Liver (tissue), 9 donors: ENCODE results near the gene KATNAL2. TPM values are rescaled to one million over a fixed set of nuclear protein-coding genes. Genes with fewer than 3 reads are reported as not detected.

Experiments used
- DNase-seq: peaks from one replicate; pipeline ENCODE4 v3.0.0-alpha.2; 2017; ENCODE audit warnings: low spot score
- H3K27ac ChIP-seq, 2 donors: one replicate each; pipeline ENCODE4 v1.7.0; 2013; ENCODE audit warnings: inconsistent platforms in 2 of 2, low read length in 2 of 2, control low read depth in 1 of 2, low read depth in 1 of 2, mild to moderate bottlenecking in 1 of 2
- H3K27me3 ChIP-seq, 4 donors: one replicate each; pipeline versions ENCODE4 v1.6.1 to v1.7.0; 2013; ENCODE audit warnings: low read length in 3 of 4, inconsistent platforms in 1 of 4, mild to moderate bottlenecking in 1 of 4, moderate library complexity in 1 of 4; ENCODE audit not compliant: control insufficient read depth in 4 of 4, insufficient read depth in 4 of 4
- H3K36me3 ChIP-seq, 4 donors: one replicate each; pipeline versions ENCODE4 v1.6.1 to v1.7.0; 2013; ENCODE audit warnings: low read length in 3 of 4, mild to moderate bottlenecking in 3 of 4, low read depth in 1 of 4, moderate library complexity in 1 of 4; ENCODE audit not compliant: control insufficient read depth in 4 of 4, insufficient read depth in 3 of 4
- H3K4me1 ChIP-seq, 4 donors: one replicate each; pipeline versions ENCODE4 v1.6.1 to v1.7.0; 2013; ENCODE audit warnings: low read length in 3 of 4, mild to moderate bottlenecking in 3 of 4, moderate library complexity in 1 of 4; ENCODE audit not compliant: control insufficient read depth in 4 of 4, insufficient read depth in 4 of 4
- H3K4me3 ChIP-seq, 3 donors: one replicate each; pipeline versions ENCODE4 v1.6.1 to v1.7.0; 2013; ENCODE audit warnings: low read length in 3 of 3, control low read depth in 1 of 3, low read depth in 1 of 3, mild to moderate bottlenecking in 1 of 3
- H3K9ac ChIP-seq, 2 donors: one replicate each; pipeline ENCODE4 v1.7.0; 2013; ENCODE audit warnings: low read length in 2 of 2, mild to moderate bottlenecking in 2 of 2, moderate library complexity in 2 of 2, control low read depth in 1 of 2, low read depth in 1 of 2
- H3K9me3 ChIP-seq, 4 donors: one replicate each; pipeline versions ENCODE4 v1.6.1 to v1.7.0; 2013; ENCODE audit warnings: low read length in 3 of 4; ENCODE audit not compliant: control insufficient read depth in 4 of 4
- ATF3 ChIP-seq: IDR thresholded peaks from 2 replicates; pipeline ENCODE4 v1.6.1; 2016; ENCODE audit warnings: antibody characterized with exemption
- EGR1 ChIP-seq, 2 donors: IDR thresholded peaks; 2 replicates each; pipeline ENCODE4 v1.6.1; 2016 to 2018; ENCODE audit warnings: antibody characterized with exemption in 2 of 2, low read depth in 2 of 2
- FOXA1 ChIP-seq: IDR thresholded peaks from 2 replicates; pipeline ENCODE4 v1.6.1; 2016; ENCODE audit warnings: antibody characterized with exemption
- FOXA2 ChIP-seq: IDR thresholded peaks from 2 replicates; pipeline ENCODE4 v1.6.1; 2016; ENCODE audit warnings: antibody characterized with exemption
- GABPA ChIP-seq, 2 donors: IDR thresholded peaks in 1 of 2; conservative IDR thresholded peaks in 1 of 2; 2 replicates each; pipeline ENCODE4 v1.6.1; 2016; ENCODE audit warnings: antibody characterized with exemption in 2 of 2, mild to moderate bottlenecking in 1 of 2, moderate library complexity in 1 of 2
- HNF4A ChIP-seq, 2 donors: conservative IDR thresholded peaks; 2 replicates each; pipeline ENCODE4 v1.6.1; 2016; ENCODE audit warnings: antibody characterized with exemption in 2 of 2, mild to moderate bottlenecking in 2 of 2
- HNF4G ChIP-seq: IDR thresholded peaks from 2 replicates; pipeline ENCODE4 v1.6.1; 2016; ENCODE audit warnings: antibody characterized with exemption
- JUND ChIP-seq, 2 donors: IDR thresholded peaks; 2 replicates each; pipeline ENCODE4 v1.6.1; 2016; ENCODE audit warnings: antibody characterized with exemption in 2 of 2
- RAD21 ChIP-seq, 2 donors: IDR thresholded peaks; 2 replicates each; pipeline ENCODE4 v1.6.1; 2016; ENCODE audit warnings: antibody characterized with exemption in 2 of 2, mild to moderate bottlenecking in 2 of 2
- REST ChIP-seq: IDR thresholded peaks from 2 replicates; pipeline ENCODE4 v1.6.1; 2016; ENCODE audit warnings: antibody characterized with exemption, mild to moderate bottlenecking
- RXRA ChIP-seq, 2 donors: IDR thresholded peaks; 2 replicates each; pipeline ENCODE4 v1.6.1; 2017 to 2018; ENCODE audit warnings: antibody characterized with exemption in 2 of 2, mild to moderate bottlenecking in 1 of 2
- YY1 ChIP-seq: IDR thresholded peaks from 2 replicates; pipeline ENCODE4 v1.6.1; 2016; ENCODE audit warnings: antibody characterized with exemption, mild to moderate bottlenecking
- WGBS: extraction: QIAGEN DNeasy Blood & Tissue Kit; methylation state at CpG from one replicate; pipeline ENCODE4 v1.1.7; 2013; 5-methylcytosine and 5-hydroxymethylcytosine counted together
- polyA plus RNA-seq, 2 donors: library from polyadenylated mRNA; stranded (reverse) in 1 of 2; unstranded in 1 of 2; fragments of 200-250 nt in 1 of 2; fragments of >200 nt in 1 of 2; fragmentation: Nextera tagmentation in 1 of 2; extraction: Ambion mirVana in 1 of 2; gene quantifications; one replicate each; pipeline versions ENCODE4 v1.2.1 to v1.2.3, GENCODE V29; 2013 to 2015
- total RNA-seq, 2 donors: library from RNA; depleted of rRNA; stranded (reverse); fragments of >200 nt; gene quantifications; one replicate each; pipeline ENCODE4 v1.2.3, GENCODE V29; 2014
- TF ChIP-seq, protein P1 (sequence below): IDR thresholded peaks from 2 replicates; pipeline ENCODE4 v1.6.1; 2016; ENCODE audit warnings: antibody characterized with exemption
- donor health status: healthy.
- donor health status: healthy.
- donor health status: healthy.
- donor health status: healthy.
- donor health status: healthy.

Gene KATNAL2
- total and polyA plus RNA-seq, 4 donors: 0.42 to 4.8 (median 1.5) TPM

DNA sequence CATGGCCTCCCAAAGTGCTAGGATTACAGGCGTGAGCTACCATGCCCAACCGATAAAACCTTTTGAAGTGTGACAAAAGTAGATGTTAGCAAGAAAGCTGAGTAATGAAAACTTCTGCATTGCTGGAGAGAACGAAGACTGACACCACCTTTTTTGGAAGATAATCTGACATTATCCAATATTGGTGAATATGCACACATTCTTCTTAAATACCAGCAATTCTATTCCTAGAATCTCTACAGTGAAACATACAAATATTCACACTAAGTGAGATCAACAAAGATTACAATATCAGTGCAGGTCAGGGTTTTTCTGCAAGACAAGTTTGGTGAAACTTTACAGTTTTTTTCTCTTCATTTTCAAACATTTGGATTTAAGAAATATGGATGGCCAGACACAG, 7.9 kb upstream of the KATNAL2 start:
- H3K4me1 ChIP-seq: peaks cover 0 to 6% (median 0%) of the 10 kb centered on the region in 4 donors
- WGBS: 98% methylated on average over 3 of the region's 3 CpGs
- no peaks in the 10 kb centered on the region for H3K36me3 ChIP-seq
- no peak for DNase-seq
- TF ChIP-seq YY1 (no peak), FOXA1 (no peak), RAD21 (IDR thresholded peaks at IDR 0.05) (no peak)
- H3K9ac ChIP-seq: no peak overlapping the region
- H3K9me3 ChIP-seq: no peaks in the 10 kb centered on the region
- H3K27ac ChIP-seq: no peak overlapping the region
- no peak overlapping the region for H3K4me3 ChIP-seq
- no peaks in the 10 kb centered on the region for H3K27me3 ChIP-seq

DNA sequence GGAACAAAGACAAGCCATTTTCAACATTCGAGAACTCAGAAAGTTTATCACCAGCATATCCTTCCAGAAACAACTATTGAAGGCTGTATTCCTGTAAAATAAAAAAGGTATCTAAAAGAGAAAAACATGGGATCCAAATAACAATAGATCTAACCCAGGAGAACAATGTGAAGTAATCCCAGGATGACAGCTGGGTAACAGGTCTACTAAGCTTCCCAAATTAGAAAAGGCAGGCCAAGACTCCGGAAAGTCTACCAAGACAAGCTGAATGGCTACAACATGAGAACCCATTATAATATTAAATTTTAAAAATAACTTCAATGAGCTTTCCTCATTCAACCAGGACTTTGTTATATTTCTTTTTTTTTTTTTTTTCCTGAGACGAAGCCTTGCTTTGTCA, 6.5 kb upstream of the KATNAL2 start:
- TF ChIP-seq JUND (IDR thresholded peaks at IDR 0.05) (no peak), RXRA (IDR thresholded peaks at IDR 0.05) (no peak), GABPA (IDR thresholded peaks at IDR 0.05 in 1 of 2, conservative IDR thresholded peaks at IDR 0.05 in 1 of 2) (no peak), FOXA2 (no peak), EGR1 (IDR thresholded peaks at IDR 0.05; ENCODE audit: low read depth in 2 of 2) (no peak), RAD21 (IDR thresholded peaks at IDR 0.05) (no peak), ATF3 (no peak), REST (no peak), HNF4A (conservative IDR thresholded peaks at IDR 0.05) (no peak), HNF4G (no peak)
- TF ChIP-seq, protein P1, sequence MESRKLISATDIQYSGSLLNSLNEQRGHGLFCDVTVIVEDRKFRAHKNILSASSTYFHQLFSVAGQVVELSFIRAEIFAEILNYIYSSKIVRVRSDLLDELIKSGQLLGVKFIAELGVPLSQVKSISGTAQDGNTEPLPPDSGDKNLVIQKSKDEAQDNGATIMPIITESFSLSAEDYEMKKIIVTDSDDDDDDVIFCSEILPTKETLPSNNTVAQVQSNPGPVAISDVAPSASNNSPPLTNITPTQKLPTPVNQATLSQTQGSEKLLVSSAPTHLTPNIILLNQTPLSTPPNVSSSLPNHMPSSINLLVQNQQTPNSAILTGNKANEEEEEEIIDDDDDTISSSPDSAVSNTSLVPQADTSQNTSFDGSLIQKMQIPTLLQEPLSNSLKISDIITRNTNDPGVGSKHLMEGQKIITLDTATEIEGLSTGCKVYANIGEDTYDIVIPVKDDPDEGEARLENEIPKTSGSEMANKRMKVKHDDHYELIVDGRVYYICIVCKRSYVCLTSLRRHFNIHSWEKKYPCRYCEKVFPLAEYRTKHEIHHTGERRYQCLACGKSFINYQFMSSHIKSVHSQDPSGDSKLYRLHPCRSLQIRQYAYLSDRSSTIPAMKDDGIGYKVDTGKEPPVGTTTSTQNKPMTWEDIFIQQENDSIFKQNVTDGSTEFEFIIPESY: no peak
- DNase-seq: no peak
- Histone ChIP-seq H3K27me3 (no peaks in the 10 kb centered on the region), H3K9ac (no peak overlapping the region), H3K36me3 (no peaks in the 10 kb centered on the region), H3K9me3 (no peaks in the 10 kb centered on the region), H3K4me1 (peaks cover 0 to 7% (median 2%) of the 10 kb centered on the region in 4 donors), H3K27ac (no peak overlapping the region), H3K4me3 (no peak overlapping the region)
- WGBS: 95% methylated on average over 3 of the region's 3 CpGs
